H1 (cell line): ENCODE data around the gene SOCS6. TPM values are rescaled to one million over a fixed set of nuclear protein-coding genes. Genes with fewer than 3 reads are reported as not detected.

Experiments used
- CTCF ChIA-PET: fragments of 300-600 bp; sonication (Branson Sonifier 250); formaldehyde crosslinking; loops from one replicate; lab custom pipeline; 2021; ENCODE audit not compliant: partially characterized antibody; lab: Charles Lee
- POLR2A ChIA-PET: fragments of 300-600 bp; sonication (Branson Sonifier 250); formaldehyde crosslinking; loops from one replicate; lab custom pipeline; 2021; ENCODE audit warnings: inconsistent platforms; ENCODE audit not compliant: partially characterized antibody; lab: Charles Lee
- DNase-seq, 2 experiments: peaks; one replicate each; pipeline versions ENCODE4 v3.0.0 to v3.0.0-alpha.2; 2010 to 2022; ENCODE audit warnings: low spot score in 2 of 2, low read depth in 1 of 2, mixed read lengths in 1 of 2
- FAIRE-seq: peaks from 2 replicates; lab custom pipeline; 2011; peaks lifted over from hg19 to GRCh38; lab: Jason Lieb, UNC
- H2AFZ ChIP-seq: 2 replicates; pipeline ENCODE4 v1.8.1; 2012; ENCODE audit warnings: low read length, inconsistent platforms
- H2AK5ac ChIP-seq: 2 replicates; pipeline ENCODE4 v1.6.1; 2013; ENCODE audit warnings: low read depth, low read length
- H2BK120ac ChIP-seq: replicated peaks from 2 replicates; pipeline ENCODE3; 2013; ENCODE audit warnings: low read depth, low read length, inconsistent platforms
- H2BK12ac ChIP-seq: 2 replicates; pipeline ENCODE4 v1.6.1; 2013; ENCODE audit warnings: low read depth, low read length
- H2BK15ac ChIP-seq: 2 replicates; pipeline ENCODE4 v1.6.1; 2013; ENCODE audit warnings: low read length
- H2BK20ac ChIP-seq: 2 replicates; pipeline ENCODE4 v1.6.1; 2013; ENCODE audit warnings: low read length
- H2BK5ac ChIP-seq: 2 replicates; pipeline ENCODE4 v1.6.1; 2013; ENCODE audit warnings: low read depth, low read length
- H3K14ac ChIP-seq: 2 replicates; pipeline ENCODE4 v1.6.1; 2013; ENCODE audit warnings: inconsistent platforms; ENCODE audit not compliant: insufficient read length
- H3K18ac ChIP-seq: 2 replicates; pipeline ENCODE4 v1.6.1; 2013; ENCODE audit warnings: low read length; ENCODE audit errors: extremely low read depth
- H3K23ac ChIP-seq: 2 replicates; pipeline ENCODE4 v1.6.1; 2013; ENCODE audit warnings: inconsistent platforms; ENCODE audit not compliant: insufficient read length
- H3K23me2 ChIP-seq: 2 replicates; pipeline ENCODE4 v1.6.1; 2013; ENCODE audit warnings: low read depth, low read length
- H3K27ac ChIP-seq: 2 replicates; pipeline ENCODE4 v1.6.1; 2011; ENCODE audit warnings: low read depth, low read length, inconsistent platforms
- H3K27me3 ChIP-seq, 4 experiments: replicated peaks in 1 of 4; 1 replicate in 1 of 4; 2 replicates in 3 of 4; pipeline versions ENCODE4 v1.6.1 to v1.8.1; 2011 to 2013; ENCODE audit warnings: low read length in 3 of 4, mild to moderate bottlenecking in 3 of 4, inconsistent platforms in 2 of 4, mixed read lengths in 2 of 4, moderate library complexity in 1 of 4; ENCODE audit not compliant: control insufficient read depth in 3 of 4, insufficient read depth in 3 of 4; ENCODE audit errors: extremely low read depth in 1 of 4
- H3K36me3 ChIP-seq, 4 experiments: 2 replicates each; pipeline versions ENCODE4 v1.6.1 to v1.8.1; 2011 to 2013; ENCODE audit warnings: mild to moderate bottlenecking in 4 of 4, low read length in 3 of 4, moderate library complexity in 2 of 4, control low read depth in 1 of 4, inconsistent platforms in 1 of 4; ENCODE audit not compliant: insufficient read depth in 4 of 4, control insufficient read depth in 2 of 4
- H3K4ac ChIP-seq: replicated peaks from 2 replicates; pipeline ENCODE3; 2013; ENCODE audit warnings: low read length, low read depth, mixed read lengths, inconsistent platforms; ENCODE audit not compliant: insufficient read length
- H3K4me1 ChIP-seq, 4 experiments: replicated peaks in 1 of 4; 1 replicate in 1 of 4; 2 replicates in 3 of 4; pipeline versions ENCODE4 v1.6.1 to v1.8.1; 2011 to 2013; ENCODE audit warnings: low read length in 3 of 4, inconsistent platforms in 2 of 4, mixed read lengths in 1 of 4; ENCODE audit not compliant: insufficient read depth in 4 of 4, control insufficient read depth in 3 of 4
- H3K4me2 ChIP-seq, 2 experiments: 2 replicates each; pipeline versions ENCODE4 v1.6.1 to v1.8.1; 2011 to 2013; ENCODE audit warnings: low read depth in 2 of 2, low read length in 2 of 2, control low read depth in 1 of 2, inconsistent platforms in 1 of 2, mild to moderate bottlenecking in 1 of 2; ENCODE audit not compliant: insufficient read depth in 1 of 2
- H3K4me3 ChIP-seq, 4 experiments: fragments of 200-600, 300-600 bp in 1 of 4; sonication (generic), shearing (Covaris generic), sonication (Bioruptor Twin) in 1 of 4; 2 replicates each; pipeline versions ENCODE4 v1.5.1 to v1.8.1; 2011 to 2016; ENCODE audit warnings: low read length in 4 of 4, low read depth in 3 of 4, control low read depth in 2 of 4, inconsistent platforms in 2 of 4, mild to moderate bottlenecking in 2 of 4, mixed read lengths in 1 of 4, moderate library complexity in 1 of 4; ENCODE audit not compliant: insufficient read depth in 2 of 4; ENCODE audit errors: extremely low read depth in 1 of 4
- H3K56ac ChIP-seq: replicated peaks from 2 replicates; pipeline ENCODE3; 2013; ENCODE audit warnings: low read depth, mild to moderate bottlenecking, mixed read lengths, low read length, inconsistent platforms; ENCODE audit not compliant: insufficient read length
- H3K79me1 ChIP-seq: 2 replicates; pipeline ENCODE4 v1.6.1; 2013; ENCODE audit warnings: low read depth, low read length, control low read depth
- H3K79me2 ChIP-seq, 2 experiments: 2 replicates each; pipeline versions ENCODE4 v1.6.1 to v1.8.1; 2012 to 2013; ENCODE audit warnings: low read length in 2 of 2, mild to moderate bottlenecking in 2 of 2, inconsistent platforms in 1 of 2; ENCODE audit not compliant: insufficient read depth in 2 of 2, control insufficient read depth in 1 of 2
- H3K9ac ChIP-seq, 4 experiments: replicated peaks in 1 of 4; 1 replicate in 1 of 4; 2 replicates in 3 of 4; pipeline versions ENCODE4 v1.6.1 to v1.8.1; 2011 to 2013; ENCODE audit warnings: low read depth in 3 of 4, low read length in 3 of 4, control low read depth in 2 of 4, mild to moderate bottlenecking in 2 of 4, moderate library complexity in 2 of 4, inconsistent platforms in 1 of 4; ENCODE audit errors: extremely low read depth in 1 of 4
- H3K9me3 ChIP-seq, 2 experiments: 2 replicates each; pipeline versions ENCODE4 v1.6.1 to v1.8.1; 2012 to 2013; ENCODE audit warnings: mild to moderate bottlenecking in 2 of 2, moderate library complexity in 2 of 2, control low read depth in 1 of 2, inconsistent platforms in 1 of 2, low read depth in 1 of 2, low read length in 1 of 2, mixed read lengths in 1 of 2; ENCODE audit not compliant: insufficient read depth in 2 of 2
- H4K20me1 ChIP-seq, 2 experiments: replicated peaks in 1 of 2; 2 replicates each; pipeline versions ENCODE3 to v1.8.1; 2011 to 2013; ENCODE audit warnings: inconsistent platforms in 2 of 2, low read length in 2 of 2, mild to moderate bottlenecking in 1 of 2; ENCODE audit not compliant: insufficient read depth in 2 of 2, control insufficient read depth in 1 of 2
- H4K5ac ChIP-seq: 2 replicates; pipeline ENCODE4 v1.6.1; 2013; ENCODE audit warnings: low read length, low read depth, mixed read lengths, inconsistent platforms; ENCODE audit not compliant: insufficient read length
- H4K8ac ChIP-seq: 2 replicates; pipeline ENCODE4 v1.8.0; 2013; ENCODE audit warnings: mild to moderate bottlenecking, moderate library complexity, low read length, inconsistent platforms; ENCODE audit not compliant: insufficient read depth; ENCODE audit errors: extremely low read depth
- H4K91ac ChIP-seq: replicated peaks from 2 replicates; pipeline ENCODE3; 2013; ENCODE audit warnings: low read length, mixed read lengths, inconsistent platforms; ENCODE audit not compliant: insufficient read length
- CTBP2 ChIP-seq: IDR thresholded peaks from 2 replicates; pipeline ENCODE4 v1.7.0; 2011; ENCODE audit warnings: borderline replicate concordance, mild to moderate bottlenecking, moderate library complexity, mixed read lengths, low read length; ENCODE audit not compliant: insufficient read depth, insufficient read length
- FOSL1 ChIP-seq: IDR thresholded peaks from 2 replicates; pipeline ENCODE4 v1.6.1; 2011; ENCODE audit warnings: mild to moderate bottlenecking, low read depth, low read length, moderate library complexity; ENCODE audit not compliant: insufficient read depth
- JUN ChIP-seq: IDR thresholded peaks from 2 replicates; pipeline ENCODE4 v1.6.1; 2011; ENCODE audit warnings: low read depth, mild to moderate bottlenecking, improper control_type of control experiment, low read length
- KDM5A ChIP-seq: fragments of 200-600 bp; IDR thresholded peaks from 2 replicates; pipeline ENCODE4 v1.7.1; 2012; ENCODE audit warnings: mild to moderate bottlenecking, low read length, inconsistent platforms, mixed read lengths
- RBBP5 ChIP-seq: IDR thresholded peaks from 2 replicates; pipeline ENCODE4 v1.7.1; 2012; ENCODE audit warnings: low read depth, mild to moderate bottlenecking, inconsistent platforms, low read length, moderate library complexity, borderline replicate concordance
- WGBS, 2 experiments: shearing (Covaris generic) in 1 of 2; methylation state at CpG; one replicate each; pipeline versions ENCODE4 v1.1.6 to v1.1.7; 2013 to 2015; ENCODE audit warnings: low lambda C conversion rate in 2 of 2, mixed read lengths in 2 of 2, inconsistent platforms in 1 of 2, low coverage in 1 of 2, missing lambda C conversion rate in 1 of 2; ENCODE audit not compliant: insufficient replicate concordance in 2 of 2, insufficient coverage in 1 of 2, insufficient read length in 1 of 2; ENCODE audit errors: extremely low coverage in 1 of 2, missing lambda C conversion rate in 1 of 2; 5-methylcytosine and 5-hydroxymethylcytosine counted together
- polyA plus RNA-seq, 7 experiments: library from polyadenylated mRNA; depleted of rRNA in 3 of 7; stranded (reverse) in 5 of 7; unstranded in 2 of 7; fragments of >200 nt in 5 of 7; fragments of 200-250 nt in 2 of 7; gene quantifications; 1 replicate in 5 of 7; 2 replicates in 1 of 7; 4 replicates in 1 of 7; pipeline versions ENCODE4 v1.2.1 to v1.2.3, GENCODE V29; 2011 to 2013; ENCODE audit warnings: missing spikeins in 2 of 7, mixed read lengths in 2 of 7
- total RNA-seq: library from RNA; stranded (reverse); fragmentation: NEBNext Ultra II Directional; extraction: Animal tissue kit (Norgen Biotek cat#: 25700); gene quantifications from 2 replicates; pipeline ENCODE4 v1.2.1, GENCODE V29; 2021

The SOCS6 gene
- total and polyA plus RNA-seq, 2 of the 8 experiments (the other 6 are each of a cell fraction or from before 2014, with no cell fraction given): 9.1 to 22.9 TPM

DNA sequence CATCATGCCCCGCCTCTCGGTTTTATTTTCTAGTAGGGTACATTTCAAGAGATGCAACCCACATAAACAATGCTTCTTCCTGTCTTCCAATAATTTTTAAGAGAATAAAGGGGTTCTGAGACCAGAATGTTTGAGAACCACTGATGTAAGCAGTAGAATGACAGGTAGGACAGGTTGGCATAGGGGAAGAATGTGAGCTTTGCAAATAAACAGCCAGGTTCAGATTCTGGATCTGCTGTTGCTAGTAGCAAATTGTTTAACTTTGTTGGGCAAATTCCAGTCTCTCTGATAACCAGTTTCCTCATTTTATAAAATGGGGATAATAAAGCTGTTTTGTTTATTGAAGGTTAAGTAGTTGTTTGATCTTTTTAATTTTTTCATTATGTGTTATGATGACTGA, 32.8 kb downstream of the SOCS6 start:
- TF ChIP-seq FOSL1 (no peak), RBBP5 (no peak), JUN (no peak), CTBP2 (no peak), KDM5A (no peak)
- TF ChIP-seq, all 59 proteins: peak for 0
- no peak overlapping the region for H4K91ac ChIP-seq
- peaks cover 0 to 3% (median 0%) of the 10 kb centered on the region in 4 experiments; a peak in 1 of 7 replicates for H3K4me1 ChIP-seq
- no peak overlapping the region for H3K14ac ChIP-seq
- no peak overlapping the region for H2BK15ac ChIP-seq
- H2AK5ac ChIP-seq: no peak overlapping the region
- H3K23ac ChIP-seq: no peak overlapping the region
- peaks cover 0 to 73% of the 10 kb centered on the region in 2 experiments; a peak in 3 of 4 replicates for H3K79me2 ChIP-seq
- H3K27me3 ChIP-seq: no peaks in the 10 kb centered on the region
- peaks cover 0 to 16% (median 7%) of the 10 kb centered on the region in 4 experiments; a peak in 5 of 8 replicates for H3K36me3 ChIP-seq
- no peak overlapping the region for H3K27ac ChIP-seq
- no peak for DNase-seq
- ChIA-PET CTCF (interaction anchor here (0.7 kb wide), 1 partner anchor 11 kb away, joined by 3 read pairs; no protein-coding TSS in a partner anchor), POLR2A (no interaction called here)
- no peak overlapping the region for H4K5ac ChIP-seq
- H3K4me2 ChIP-seq: no peak overlapping the region
- H3K9ac ChIP-seq: no peak overlapping the region
- no peak overlapping the region for H3K18ac ChIP-seq
- no peak overlapping the region for H2BK120ac ChIP-seq
- H3K9me3 ChIP-seq: no peaks in the 10 kb centered on the region
- H3K4ac ChIP-seq: no peak overlapping the region
- H2BK12ac ChIP-seq: no peak overlapping the region
- WGBS, 2 experiments: 94% methylated on average over 2 of the region's 2 CpGs; no CpG with 5 or more reads in 1 of the 2 experiments
- no peak for FAIRE-seq
- no peak overlapping the region for H2AFZ ChIP-seq
- H4K20me1 ChIP-seq: peaks cover 0 to 1% of the 10 kb centered on the region in 2 experiments
- H2BK20ac ChIP-seq: no peak overlapping the region
- no peaks in the 10 kb centered on the region for H3K23me2 ChIP-seq
- no peak overlapping the region for H4K8ac ChIP-seq
- peaks cover 6% of the 10 kb centered on the region for H3K79me1 ChIP-seq
- H2BK5ac ChIP-seq: no peak overlapping the region
- H3K4me3 ChIP-seq: no peak overlapping the region
- no peak overlapping the region for H3K56ac ChIP-seq
